GM12874 (cell line): ENCODE data around the gene BAIAP2L1.

Experiments used
- CTCF ChIP-seq: IDR thresholded peaks from 2 replicates; pipeline ENCODE4 v1.5.1; 2011; ENCODE audit warnings: low read depth, mild to moderate bottlenecking, control low read depth, low read length, moderate library complexity; ENCODE audit not compliant: insufficient read depth

Gene BAIAP2L1

GRCh38 chr7:98357751-98358161 is 43.1 kb downstream of the BAIAP2L1 start:
- TF ChIP-seq CTCF, result no peak

- no peak for TF ChIP-seq CTCF
Measured at GRCh38 chr7:98355250-98355538, 45.7 kb downstream of the BAIAP2L1 start.

- TF ChIP-seq CTCF, result no peak
Measured at GRCh38 chr7:98354511-98355249, 46.2 kb downstream of the BAIAP2L1 start.

- no peak for TF ChIP-seq CTCF
Measured at GRCh38 chr7:98354052-98354451, 46.8 kb downstream of the BAIAP2L1 start.

GRCh38 chr7:98352621-98353020 is 48.3 kb downstream of the BAIAP2L1 start:
- TF ChIP-seq CTCF, result no peak

GRCh38 chr7:98351136-98351535 is 49.8 kb downstream of the BAIAP2L1 start:
- no peak for TF ChIP-seq CTCF

- no peak for TF ChIP-seq CTCF
Measured at GRCh38 chr7:98348726-98349474, 52.0 kb downstream of the BAIAP2L1 start.
